GM21529 (cell line): ENCODE measurements around the gene GPRIN3.

Experiments used
- ATAC-seq: cut with Tn5 transposase; IDR thresholded peaks from one replicate; pipeline ENCODE4 v1.9.1; 2021; ENCODE audit not compliant: unreplicated experiment

Gene GPRIN3

GRCh38 chr4:89293299-89293698 is 14.3 kb downstream of the GPRIN3 start:
- ATAC-seq = no peak

- ATAC-seq = no peak
Measured at GRCh38 chr4:89290727-89291516, 16.7 kb downstream of the GPRIN3 start.

- no peak for ATAC-seq
Measured at GRCh38 chr4:89289312-89289711, 18.3 kb downstream of the GPRIN3 start.

- no peak for ATAC-seq
Measured at GRCh38 chr4:89288430-89288829, 19.2 kb downstream of the GPRIN3 start.

GRCh38 chr4:89287945-89288344 is 19.7 kb downstream of the GPRIN3 start:
- ATAC-seq = no peak

GRCh38 chr4:89285745-89286144 is 21.9 kb downstream of the GPRIN3 start:
- ATAC-seq = no peak

GRCh38 chr4:89284828-89285227 is 22.8 kb downstream of the GPRIN3 start:
- ATAC-seq = no peak

GRCh38 chr4:89284020-89284424 is 23.6 kb downstream of the GPRIN3 start:
- ATAC-seq = no peak

- ATAC-seq = no peak
Measured at GRCh38 chr4:89283226-89284009, 24.2 kb downstream of the GPRIN3 start.

GRCh38 chr4:89279385-89279784 is 28.2 kb downstream of the GPRIN3 start:
- ATAC-seq = no peak

GRCh38 chr4:89277412-89277811 is 30.2 kb downstream of the GPRIN3 start:
- ATAC-seq = no peak

- no peak for ATAC-seq
Measured at GRCh38 chr4:89276296-89276695, 31.3 kb downstream of the GPRIN3 start.

GRCh38 chr4:89275587-89275986 is 32.0 kb downstream of the GPRIN3 start:
- ATAC-seq = no peak

GRCh38 chr4:89273741-89274141 is 33.9 kb downstream of the GPRIN3 start:
- no peak for ATAC-seq

- no peak for ATAC-seq
Measured at GRCh38 chr4:89270792-89271191, 36.8 kb downstream of the GPRIN3 start.

- ATAC-seq = no peak
Measured at GRCh38 chr4:89269121-89269666, 38.4 kb downstream of the GPRIN3 start.

GRCh38 chr4:89268679-89269078 is 38.9 kb downstream of the GPRIN3 start:
- no peak for ATAC-seq

GRCh38 chr4:89267846-89268245 is 39.8 kb downstream of the GPRIN3 start:
- no peak for ATAC-seq

- no peak for ATAC-seq
Measured at GRCh38 chr4:89267392-89267791, 40.2 kb downstream of the GPRIN3 start.

GRCh38 chr4:89266128-89266527 is 41.5 kb downstream of the GPRIN3 start:
- ATAC-seq = no peak

GRCh38 chr4:89263265-89263664 is 44.3 kb downstream of the GPRIN3 start:
- ATAC-seq = no peak
